GM20000 (cell line): ENCODE results near the gene FILIP1.
A peak's percentile ranks its signal among the peaks of the same experiment; 100 is the strongest.

Experiments used
- DNase-seq: peaks from one replicate; pipeline ENCODE4 v3.0.0; 2012; ENCODE audit warnings: low spot score
- CTCF ChIP-seq: IDR thresholded peaks from 2 replicates; pipeline ENCODE4 v1.5.1; 2012; ENCODE audit warnings: mild to moderate bottlenecking, control low read depth; ENCODE audit errors: extremely low read depth, missing control alignments

FILIP1 gene

GRCh38 chr6:75528423-75528822 is 34.8 kb upstream of the FILIP1 start:
- no peak for TF ChIP-seq CTCF
- no peak for DNase-seq

- peak; percentile 33 for TF ChIP-seq CTCF
- DNase-seq = peak; percentile 47
Observed at GRCh38 chr6:75526502-75527127, 33.0 kb upstream of the FILIP1 start.

DNA sequence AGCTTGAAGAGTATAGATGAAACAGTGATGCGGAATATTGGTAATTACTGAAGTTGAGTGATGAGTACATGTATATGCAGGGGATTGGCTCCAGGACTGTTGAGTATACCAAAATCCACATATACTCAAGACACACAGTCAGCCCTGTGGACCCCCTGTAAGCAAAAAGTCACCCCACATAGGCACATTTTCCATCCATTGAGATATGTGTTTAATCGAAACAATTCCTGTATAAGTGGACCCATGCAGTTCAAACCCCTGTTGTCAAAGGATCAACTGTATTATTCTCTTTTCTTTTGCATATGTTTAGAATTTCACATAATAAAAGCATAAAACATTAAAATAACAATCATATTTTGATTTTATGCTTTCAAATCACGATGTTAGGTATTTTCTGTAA is 32.1 kb upstream of the FILIP1 start:
- TF ChIP-seq CTCF = no peak
- no peak for DNase-seq

DNA sequence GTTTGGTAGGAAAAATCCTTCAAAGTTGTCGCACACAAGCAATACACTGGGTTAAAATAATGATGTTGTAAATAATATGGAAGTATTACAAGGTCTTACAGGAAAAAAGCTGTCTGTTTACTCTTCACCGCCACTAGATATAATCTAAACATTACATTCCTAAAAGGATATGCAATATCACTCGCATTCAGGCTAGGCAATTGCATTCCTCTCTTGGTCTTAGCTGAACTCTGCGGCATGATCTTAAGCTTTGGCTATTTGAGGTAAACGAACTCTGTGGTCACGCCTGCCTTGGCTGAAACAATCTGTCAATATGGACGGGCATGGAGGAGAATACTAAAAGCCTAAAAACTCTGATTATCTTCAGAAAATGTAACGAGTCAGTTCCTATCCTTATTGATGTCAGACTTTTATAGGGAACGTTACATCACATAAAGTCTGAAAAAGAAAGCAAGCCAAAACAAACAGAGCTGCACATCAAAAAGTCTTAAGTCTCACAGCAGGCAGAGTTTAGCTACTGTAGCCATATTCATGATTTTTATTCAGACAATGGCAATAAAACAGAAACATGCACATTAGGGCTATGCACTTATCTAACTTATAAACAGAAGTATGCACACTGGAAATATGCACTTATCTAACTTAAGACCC is 30.8 kb upstream of the FILIP1 start:
- DNase-seq = no peak
- TF ChIP-seq CTCF = no peak

- DNase-seq = no peak
- TF ChIP-seq CTCF = no peak
Observed at GRCh38 chr6:75516757-75517156, 23.2 kb upstream of the FILIP1 start.

DNA sequence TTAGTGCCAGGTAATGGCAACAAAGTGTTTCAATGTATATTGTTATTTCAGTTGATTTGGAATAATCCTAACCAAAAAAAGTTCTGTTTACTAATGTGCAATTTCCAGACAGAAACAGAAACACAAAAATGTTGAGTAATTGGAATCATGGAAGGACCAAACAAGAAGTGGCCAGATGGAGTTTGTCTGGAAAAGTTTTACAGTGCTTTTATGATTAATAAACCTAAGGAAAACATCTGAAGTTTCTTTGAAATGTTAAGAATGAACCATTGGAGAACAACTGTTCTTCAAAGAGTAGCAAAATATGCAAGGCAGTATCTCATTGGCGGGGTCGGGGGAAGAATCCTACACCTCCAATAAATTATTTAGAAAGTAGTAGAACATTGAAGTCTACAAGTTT is 19.0 kb upstream of the FILIP1 start:
- TF ChIP-seq CTCF = no peak
- no peak for DNase-seq

DNA sequence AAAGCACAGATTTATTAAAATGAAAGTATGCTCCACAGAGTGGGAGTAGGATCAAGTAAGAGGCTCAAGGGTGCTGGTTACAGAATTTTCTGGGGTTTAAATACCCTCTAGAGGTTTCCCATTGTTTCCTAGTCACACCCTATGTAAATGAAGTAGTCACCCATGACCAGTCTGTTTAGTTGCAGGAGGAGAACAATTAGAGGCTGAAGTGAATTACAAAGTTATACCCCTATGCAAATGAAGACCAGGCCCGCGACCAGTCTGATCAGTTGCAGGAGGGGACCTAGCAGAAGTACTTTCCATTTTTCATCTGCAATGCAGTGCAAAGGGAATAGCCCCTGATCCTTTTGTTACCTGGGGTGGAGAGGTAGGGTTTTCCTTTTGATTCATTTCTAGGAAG is 11.8 kb upstream of the FILIP1 start:
- no peak for DNase-seq
- no peak for TF ChIP-seq CTCF
